ENCODE measurements around the gene AQP12B.
A peak's percentile ranks its signal among the peaks of the same experiment; 100 is the strongest.

Gene AQP12B

GRCh38 chr2:240647503-240648154, 35.1 kb downstream of the AQP12B start:
- peak; percentile 3 for DNase-seq (ENCODE audit: low spot score)

- DNase-seq (ENCODE audit: low spot score): peak; percentile 3
These were observed 35.7 kb downstream of the AQP12B start for GRCh38 chr2:240646900-240647502.

GRCh38 chr2:240646176-240646899, 36.3 kb downstream of the AQP12B start:
- peak; percentile 5 for DNase-seq (ENCODE audit: low spot score)

GRCh38 chr2:240645801-240646175, 36.9 kb downstream of the AQP12B start:
- DNase-seq (ENCODE audit: low spot score): peak; percentile 3

GRCh38 chr2:240645346-240645745, 37.3 kb downstream of the AQP12B start:
- DNase-seq (ENCODE audit: low spot score): peak; percentile 4

- peak; percentile 4 for DNase-seq (ENCODE audit: low spot score)
These were observed 37.8 kb downstream of the AQP12B start for GRCh38 chr2:240644859-240645301.

- peak; percentile 5 for DNase-seq (ENCODE audit: low spot score)
These were observed 38.5 kb downstream of the AQP12B start for GRCh38 chr2:240644171-240644651.

GRCh38 chr2:240643811-240644150, 38.9 kb downstream of the AQP12B start:
- DNase-seq (ENCODE audit: low spot score): peak; percentile 4

GRCh38 chr2:240643093-240643810, 39.4 kb downstream of the AQP12B start:
- DNase-seq (ENCODE audit: low spot score): peak; percentile 9

GRCh38 chr2:240642806-240643092, 39.9 kb downstream of the AQP12B start:
- DNase-seq (ENCODE audit: low spot score): peak; percentile 4

GRCh38 chr2:240642061-240642805, 40.5 kb downstream of the AQP12B start:
- DNase-seq (ENCODE audit: low spot score): peak; percentile 5

GRCh38 chr2:240640939-240641338, 41.7 kb downstream of the AQP12B start:
- DNase-seq (ENCODE audit: low spot score): peak; percentile 79

- no peak for DNase-seq (ENCODE audit: low spot score)
These were observed 43.1 kb downstream of the AQP12B start for GRCh38 chr2:240639566-240639965.

GRCh38 chr2:240638512-240639160, 44.0 kb downstream of the AQP12B start:
- no peak for DNase-seq (ENCODE audit: low spot score)

GRCh38 chr2:240637901-240638345, 44.8 kb downstream of the AQP12B start:
- no peak for DNase-seq (ENCODE audit: low spot score)

- DNase-seq (ENCODE audit: low spot score): no peak
These were observed 45.4 kb downstream of the AQP12B start for GRCh38 chr2:240637116-240637900.

GRCh38 chr2:240636563-240637115, 46.0 kb downstream of the AQP12B start:
- no peak for DNase-seq (ENCODE audit: low spot score)

GRCh38 chr2:240635998-240636547, 46.6 kb downstream of the AQP12B start:
- no peak for DNase-seq (ENCODE audit: low spot score)

GRCh38 chr2:240635121-240635997, 47.3 kb downstream of the AQP12B start:
- DNase-seq (ENCODE audit: low spot score): no peak

Measured in GM03348 (cell line).